IMR-90 (cell line): ENCODE measurements around the gene AKIRIN1. TPM values are rescaled to one million over a fixed set of nuclear protein-coding genes. Genes with fewer than 3 reads are reported as not detected.

ENCODE experiments used
- ATAC-seq: fragments of 200-7000 bp; cut with Tn5 transposase; 2 replicates; pipeline ENCODE4 v1.9.1; 2020; ENCODE audit warnings: low read depth, mild to moderate bottlenecking, moderate library complexity
- BruUV-seq: library from RNA; stranded (reverse); fragments of 400-500 nt; replicated peaks from 2 replicates; lab custom pipeline; 2021; lab: Mats Ljungman, UMichigan
- CTCF ChIA-PET: fragments of 300-600 bp; formaldehyde crosslinking; extraction: SDS; loops from one replicate; lab custom pipeline; 2021; ENCODE audit warnings: antibody characterized with exemption; lab: Yijun Ruan, JAX
- POLR2A ChIA-PET: fragments of 300-600 bp; sonication (Branson Sonifier 250); formaldehyde crosslinking; loops from one replicate; lab custom pipeline; 2022; ENCODE audit warnings: antibody characterized with exemption; ENCODE audit not compliant: unreplicated experiment; lab: Charles Lee
- DNase-seq: peaks from one replicate; pipeline ENCODE4 v3.0.0; 2013
- H2AFZ ChIP-seq: replicated peaks from 2 replicates; pipeline ENCODE3; 2013; ENCODE audit warnings: low read length, mild to moderate bottlenecking; ENCODE audit not compliant: poor library complexity
- H2AK5ac ChIP-seq: 2 replicates; pipeline ENCODE4 v1.6.1; 2013; ENCODE audit warnings: low read depth, low read length, inconsistent platforms
- H2AK9ac ChIP-seq: replicated peaks from 2 replicates; pipeline ENCODE3; 2013; ENCODE audit warnings: mild to moderate bottlenecking, low read depth, low read length, moderate library complexity; ENCODE audit not compliant: poor library complexity
- H2BK120ac ChIP-seq: 2 replicates; pipeline ENCODE4 v1.6.1; 2013; ENCODE audit warnings: low read depth, low read length, inconsistent platforms
- H2BK15ac ChIP-seq: 3 replicates; pipeline ENCODE4 v1.6.1; 2013; ENCODE audit warnings: low read depth, low read length, inconsistent platforms
- H2BK20ac ChIP-seq: 2 replicates; pipeline ENCODE4 v1.6.1; 2013; ENCODE audit warnings: low read depth, mild to moderate bottlenecking, inconsistent platforms, low read length, moderate library complexity
- H2BK5ac ChIP-seq: 2 replicates; pipeline ENCODE4 v1.6.1; 2013; ENCODE audit warnings: mild to moderate bottlenecking, low read depth, low read length, inconsistent platforms; ENCODE audit not compliant: poor library complexity, severe bottlenecking
- H3K14ac ChIP-seq: replicated peaks from 2 replicates; pipeline ENCODE4 v1.6.1; 2013; ENCODE audit warnings: low read depth, low read length, inconsistent platforms
- H3K18ac ChIP-seq: 2 replicates; pipeline ENCODE4 v1.6.1; 2013; ENCODE audit warnings: low read depth, low read length, control low read depth
- H3K23ac ChIP-seq: 2 replicates; pipeline ENCODE4 v1.6.1; 2013; ENCODE audit warnings: low read depth, low read length, inconsistent platforms
- H3K27ac ChIP-seq: 2 replicates; pipeline ENCODE4 v1.5.1; 2013; ENCODE audit warnings: mild to moderate bottlenecking, control low read depth, low read length; ENCODE audit not compliant: insufficient read depth
- H3K27me3 ChIP-seq: 2 replicates; pipeline ENCODE4 v1.6.1; 2013; ENCODE audit warnings: low read length; ENCODE audit not compliant: control insufficient read depth, insufficient read depth
- H3K36me3 ChIP-seq: 2 replicates; pipeline ENCODE4 v1.6.1; 2013; ENCODE audit warnings: low read length, mixed read lengths; ENCODE audit not compliant: control insufficient read depth, insufficient read depth
- H3K4ac ChIP-seq: 2 replicates; pipeline ENCODE4 v1.6.1; 2013; ENCODE audit warnings: low read depth, low read length, inconsistent platforms
- H3K4me1 ChIP-seq: 2 replicates; pipeline ENCODE4 v1.6.1; 2013; ENCODE audit warnings: low read length, mixed read lengths; ENCODE audit not compliant: control insufficient read depth, insufficient read depth
- H3K4me2 ChIP-seq: 2 replicates; pipeline ENCODE4 v1.6.1; 2013; ENCODE audit warnings: low read depth, mild to moderate bottlenecking, control low read depth, low read length, moderate library complexity
- H3K4me3 ChIP-seq: 2 replicates; pipeline ENCODE4 v1.5.1; 2013; ENCODE audit warnings: low read depth, mild to moderate bottlenecking, control low read depth, low read length, moderate library complexity; ENCODE audit not compliant: insufficient read depth
- H3K56ac ChIP-seq: 2 replicates; pipeline ENCODE4 v1.6.1; 2013; ENCODE audit warnings: low read length, inconsistent platforms; ENCODE audit not compliant: insufficient read depth; ENCODE audit errors: extremely low read depth
- H3K79me1 ChIP-seq, 2 experiments: 2 replicates each; pipeline ENCODE4 v1.6.1; 2013; ENCODE audit warnings: low read length in 2 of 2, inconsistent platforms in 1 of 2, low read depth in 1 of 2
- H3K9ac ChIP-seq: 2 replicates; pipeline ENCODE4 v1.6.1; 2013; ENCODE audit warnings: low read depth, low read length, control low read depth
- H3K9me1 ChIP-seq: 2 replicates; pipeline ENCODE4 v1.6.1; 2013; ENCODE audit warnings: low read length, inconsistent platforms; ENCODE audit not compliant: insufficient read depth
- H3K9me3 ChIP-seq: 2 replicates; pipeline ENCODE4 v1.6.1; 2013; ENCODE audit warnings: low read length; ENCODE audit not compliant: control insufficient read depth, insufficient read depth
- H4K20me1 ChIP-seq: 2 replicates; pipeline ENCODE4 v1.6.1; 2013; ENCODE audit warnings: low read length, inconsistent platforms; ENCODE audit not compliant: insufficient read depth
- H4K5ac ChIP-seq: 2 replicates; pipeline ENCODE4 v1.6.1; 2013; ENCODE audit warnings: mild to moderate bottlenecking, low read depth, low read length, control low read depth
- H4K8ac ChIP-seq, 2 experiments: 2 replicates each; pipeline ENCODE4 v1.6.1; 2013; ENCODE audit warnings: low read depth in 2 of 2, low read length in 2 of 2, control low read depth in 1 of 2, inconsistent platforms in 1 of 2
- H4K91ac ChIP-seq: 2 replicates; pipeline ENCODE4 v1.6.1; 2013; ENCODE audit warnings: low read depth, low read length, inconsistent platforms; ENCODE audit not compliant: insufficient read depth
- MAFK ChIP-seq: IDR thresholded peaks from 2 replicates; pipeline ENCODE4 v1.6.1; 2012; ENCODE audit warnings: low read depth, low read length, improper control_type of control experiment
- MAZ ChIP-seq: IDR thresholded peaks from 2 replicates; pipeline ENCODE4 v1.6.1; 2012; ENCODE audit warnings: low read depth, mild to moderate bottlenecking, low read length, improper control_type of control experiment, moderate library complexity, borderline replicate concordance
- RFX5 ChIP-seq: IDR thresholded peaks from 2 replicates; pipeline ENCODE4 v1.8.0; 2012; ENCODE audit warnings: low read depth, mild to moderate bottlenecking, low read length, moderate library complexity
- WGBS, 2 experiments: methylation state at CpG; one replicate each; pipeline versions ENCODE4 v1.1.5 to v1.1.7; 2013; ENCODE audit warnings: missing lambda C conversion rate in 2 of 2; ENCODE audit not compliant: insufficient read length in 1 of 2; ENCODE audit errors: extremely low coverage in 2 of 2; 5-methylcytosine and 5-hydroxymethylcytosine counted together
- dilution Hi-C: fragments of 300-500 bp; cut with HindIII; formaldehyde crosslinking; loops from one replicate; pipeline ENCODE4 v1.14.3; 2018; ENCODE audit warnings: low sequenced_read_pairs; ENCODE audit not compliant: unreplicated experiment
- in situ Hi-C: fragments of 300-500 bp; cut with MboI; formaldehyde crosslinking; loops from 3 replicates; pipeline ENCODE4 v1.14.3; 2019; ENCODE audit warnings: low sequenced_read_pairs, inconsistent platforms, mixed read lengths
- intact Hi-C: fragments of 100-400 bp; cut with micrococcal nuclease; formaldehyde crosslinking; loops from 2 replicates; pipeline ENCODE4 v1.10.0; 2022
- polyA plus RNA-seq, 3 experiments: library from polyadenylated mRNA; depleted of rRNA; stranded (reverse); fragments of >200 nt; gene quantifications; 2 replicates each; pipeline ENCODE4 v1.2.3, GENCODE V29; 2012; ENCODE audit warnings: low replicate concordance in 1 of 3
- total RNA-seq: library from RNA; depleted of rRNA; stranded (reverse); fragments of >200 nt; gene quantifications from 2 replicates; pipeline ENCODE4 v1.2.3, GENCODE V29; 2012

AKIRIN1 gene
- total and polyA plus RNA-seq, 2 of the 4 experiments (the other 2 are of a cell fraction), result 42.5 to 44.2 TPM

DNA sequence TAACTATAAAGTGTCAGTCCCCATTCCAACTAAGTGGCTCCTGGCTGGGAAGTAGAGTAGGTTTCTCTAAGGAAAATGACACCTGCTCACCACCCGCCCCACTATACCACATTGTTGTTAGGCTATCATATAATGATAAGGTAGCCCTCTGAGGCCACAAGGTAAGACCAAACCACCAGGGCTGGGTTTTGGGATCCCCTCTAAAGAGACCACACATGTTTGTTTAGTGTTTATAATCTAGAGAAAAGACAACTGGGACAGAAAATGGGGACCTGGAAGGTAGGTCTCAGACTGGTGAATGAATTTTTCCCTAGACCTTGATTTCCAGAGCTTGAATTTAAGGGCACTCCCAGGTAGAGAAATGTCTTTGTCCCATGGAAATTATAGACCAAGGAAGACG, 15.2 kb downstream of the AKIRIN1 start:
- POLR2A ChIA-PET, result no interaction called here

More for the DNA sequence above, 15.2 kb downstream of the AKIRIN1 start:
- Histone ChIP-seq H4K5ac (no peak overlapping the region), H2BK20ac (no peak overlapping the region), H3K18ac (no peak overlapping the region), H3K36me3 (peaks cover 54% of the 10 kb centered on the region), H2AK5ac (no peak overlapping the region), H2AFZ (no peak overlapping the region), H3K14ac (no peak overlapping the region), H3K4me2 (no peak overlapping the region), H4K20me1 (peaks cover 4% of the 10 kb centered on the region), H3K27me3 (no peaks in the 10 kb centered on the region), H2AK9ac (no peak overlapping the region), H3K27ac (no peak overlapping the region), H3K9ac (no peak overlapping the region), H3K4me1 (peaks cover 3% of the 10 kb centered on the region; the same call in 1 of the 2 replicates), H3K4ac (no peak overlapping the region), H3K9me3 (no peaks in the 10 kb centered on the region), H4K8ac (no peak overlapping the region), H2BK15ac (no peak overlapping the region), H3K23ac (no peak overlapping the region), H3K56ac (no peak overlapping the region), H2BK5ac (no peak overlapping the region), H2BK120ac (no peak overlapping the region), H4K91ac (no peak overlapping the region), H3K4me3 (no peak overlapping the region), H3K79me1 (peaks cover 25 to 26% of the 10 kb centered on the region in 2 experiments), H3K9me1 (peaks cover 3% of the 10 kb centered on the region; the same call in 1 of the 2 replicates)
- intact Hi-C loops (no loop called here), dilution Hi-C loops (no loop called here), in situ Hi-C loops (loop anchor here (25.0 kb wide), 1 partner anchor 994 kb away; the partner anchor contains the start of genes FHL3 and UTP11)
- no TSS peak for BruUV-seq
- ATAC-seq (no peak), DNase-seq (no peak)
- CTCF ChIA-PET, result no interaction called here
- no peak for TF ChIP-seq RFX5
- TF ChIP-seq MAZ, result no peak
- no peak for TF ChIP-seq MAFK
- no CpG with 5 or more reads among the region's 2 CpGs for WGBS, 2 experiments
